ENCODE results near the gene CAV2. TPM values are rescaled to one million over a fixed set of nuclear protein-coding genes. Genes with fewer than 3 reads are reported as not detected.
A peak's percentile ranks its signal among the peaks of the same experiment; 100 is the strongest.

CAV2 gene
- total RNA-seq, 1 donor from 2014 or later, result 150 TPM

GRCh38 chr7:116491887-116492653 is 7.5 kb upstream of the CAV2 start:
- DNase-seq (ENCODE audit: low read depth), result no peak
- FAIRE-seq, result no peak
- TF ChIP-seq CTCF (IDR thresholded peaks at IDR 0.05; ENCODE audit: insufficient read depth, low read length, severe bottlenecking), result no peak
- no peaks in the 10 kb centered on the region for H3K36me3 ChIP-seq (ENCODE audit: control insufficient read depth, insufficient read depth, low read length)
- H3K27me3 ChIP-seq (ENCODE audit: control insufficient read depth, insufficient read depth, low read length), result no peaks in the 10 kb centered on the region
- H3K4me3 ChIP-seq (ENCODE audit: low read depth, low read length), result no peak overlapping the region

GRCh38 chr7:116492654-116493109 is 6.9 kb upstream of the CAV2 start:
- no peak for TF ChIP-seq CTCF (IDR thresholded peaks at IDR 0.05; ENCODE audit: insufficient read depth, low read length, severe bottlenecking)
- Histone ChIP-seq H3K36me3 (ENCODE audit: control insufficient read depth, insufficient read depth, low read length) (no peaks in the 10 kb centered on the region), H3K27me3 (ENCODE audit: control insufficient read depth, insufficient read depth, low read length) (no peaks in the 10 kb centered on the region), H3K4me3 (ENCODE audit: low read depth, low read length) (no peak overlapping the region)
- FAIRE-seq (no peak), DNase-seq (ENCODE audit: low read depth) (no peak)

GRCh38 chr7:116493449-116493848 is 6.1 kb upstream of the CAV2 start:
- Histone ChIP-seq H3K36me3 (ENCODE audit: control insufficient read depth, insufficient read depth, low read length) (no peaks in the 10 kb centered on the region), H3K4me3 (ENCODE audit: low read depth, low read length) (no peak overlapping the region), H3K27me3 (ENCODE audit: control insufficient read depth, insufficient read depth, low read length) (no peaks in the 10 kb centered on the region)
- DNase-seq (ENCODE audit: low read depth) (no peak), FAIRE-seq (no peak)
- TF ChIP-seq CTCF (IDR thresholded peaks at IDR 0.05; ENCODE audit: insufficient read depth, low read length, severe bottlenecking), result no peak

GRCh38 chr7:116494472-116494871 is 5.1 kb upstream of the CAV2 start:
- H3K4me3 ChIP-seq (ENCODE audit: low read depth, low read length), result no peak overlapping the region
- H3K36me3 ChIP-seq (ENCODE audit: control insufficient read depth, insufficient read depth, low read length), result no peaks in the 10 kb centered on the region
- TF ChIP-seq CTCF (IDR thresholded peaks at IDR 0.05; ENCODE audit: insufficient read depth, low read length, severe bottlenecking), result no peak
- H3K27me3 ChIP-seq (ENCODE audit: control insufficient read depth, insufficient read depth, low read length), result no peaks in the 10 kb centered on the region
- FAIRE-seq (no peak), DNase-seq (ENCODE audit: low read depth) (no peak)

GRCh38 chr7:116495736-116496135 is 3.8 kb upstream of the CAV2 start:
- peak; percentile 68 for DNase-seq (ENCODE audit: low read depth)
- Histone ChIP-seq H3K36me3 (ENCODE audit: control insufficient read depth, insufficient read depth, low read length) (no peaks in the 10 kb centered on the region), H3K4me3 (ENCODE audit: low read depth, low read length) (no peak overlapping the region), H3K27me3 (ENCODE audit: control insufficient read depth, insufficient read depth, low read length) (no peaks in the 10 kb centered on the region)
- FAIRE-seq, result no peak
- TF ChIP-seq CTCF (IDR thresholded peaks at IDR 0.05; ENCODE audit: insufficient read depth, low read length, severe bottlenecking), result no peak

GRCh38 chr7:116496653-116497052 is 2.9 kb upstream of the CAV2 start:
- no peak overlapping the region for H3K4me3 ChIP-seq (ENCODE audit: low read depth, low read length)
- DNase-seq (ENCODE audit: low read depth) (no peak), FAIRE-seq (no peak)
- H3K27me3 ChIP-seq (ENCODE audit: control insufficient read depth, insufficient read depth, low read length), result no peaks in the 10 kb centered on the region
- no peaks in the 10 kb centered on the region for H3K36me3 ChIP-seq (ENCODE audit: control insufficient read depth, insufficient read depth, low read length)
- TF ChIP-seq CTCF (IDR thresholded peaks at IDR 0.05; ENCODE audit: insufficient read depth, low read length, severe bottlenecking), result no peak
